ENCODE data around the gene MRPS33. TPM values are rescaled to one million over a fixed set of nuclear protein-coding genes. Genes with fewer than 3 reads are reported as not detected.

The MRPS33 gene
- total and polyA plus RNA-seq, 2 donors from 2014 or later = 43.6 to 137 TPM

GRCh38 chr7:141011443-141011842 lies 3.3 kb downstream of the MRPS33 start:
- H3K27ac ChIP-seq (ENCODE audit: low read depth in 2 of 2, low read length in 2 of 2) = no peak overlapping the region
- no peak overlapping the region for H3K4me3 ChIP-seq (ENCODE audit: low read length in 3 of 3)
- intact Hi-C loops (cut with DNase I) = loop anchor here (10.0 kb wide), 1 partner anchor 197 kb away; no protein-coding TSS in a partner anchor
- no peak overlapping the region for H3K9ac ChIP-seq (ENCODE audit: low read length in 3 of 3)
- no peak for FAIRE-seq
- no peak for DNase-seq
- H3K4me1 ChIP-seq (ENCODE audit: control insufficient read depth in 2 of 3, insufficient read depth in 2 of 3, low read depth in 1 of 3, low read length in 3 of 3) = peaks cover 0 to 5% (median 3%) of the 10 kb centered on the region in 3 donors
- H3K9me3 ChIP-seq (ENCODE audit: control insufficient read depth in 2 of 3, insufficient read depth in 1 of 3, low read length in 3 of 3) = peaks cover 0 to 2% (median 0%) of the 10 kb centered on the region in 3 donors
- H3K27me3 ChIP-seq (ENCODE audit: control insufficient read depth, insufficient read depth, low read length) = no peaks in the 10 kb centered on the region
- TF ChIP-seq CTCF (IDR thresholded peaks at IDR 0.05; ENCODE audit: borderline replicate concordance, extremely low read depth, insufficient read depth) = no peak
- H3K36me3 ChIP-seq (ENCODE audit: control insufficient read depth in 2 of 3, insufficient read depth in 3 of 3, low read length in 3 of 3) = peaks cover 2 to 4% (median 2%) of the 10 kb centered on the region in 3 donors

DNA sequence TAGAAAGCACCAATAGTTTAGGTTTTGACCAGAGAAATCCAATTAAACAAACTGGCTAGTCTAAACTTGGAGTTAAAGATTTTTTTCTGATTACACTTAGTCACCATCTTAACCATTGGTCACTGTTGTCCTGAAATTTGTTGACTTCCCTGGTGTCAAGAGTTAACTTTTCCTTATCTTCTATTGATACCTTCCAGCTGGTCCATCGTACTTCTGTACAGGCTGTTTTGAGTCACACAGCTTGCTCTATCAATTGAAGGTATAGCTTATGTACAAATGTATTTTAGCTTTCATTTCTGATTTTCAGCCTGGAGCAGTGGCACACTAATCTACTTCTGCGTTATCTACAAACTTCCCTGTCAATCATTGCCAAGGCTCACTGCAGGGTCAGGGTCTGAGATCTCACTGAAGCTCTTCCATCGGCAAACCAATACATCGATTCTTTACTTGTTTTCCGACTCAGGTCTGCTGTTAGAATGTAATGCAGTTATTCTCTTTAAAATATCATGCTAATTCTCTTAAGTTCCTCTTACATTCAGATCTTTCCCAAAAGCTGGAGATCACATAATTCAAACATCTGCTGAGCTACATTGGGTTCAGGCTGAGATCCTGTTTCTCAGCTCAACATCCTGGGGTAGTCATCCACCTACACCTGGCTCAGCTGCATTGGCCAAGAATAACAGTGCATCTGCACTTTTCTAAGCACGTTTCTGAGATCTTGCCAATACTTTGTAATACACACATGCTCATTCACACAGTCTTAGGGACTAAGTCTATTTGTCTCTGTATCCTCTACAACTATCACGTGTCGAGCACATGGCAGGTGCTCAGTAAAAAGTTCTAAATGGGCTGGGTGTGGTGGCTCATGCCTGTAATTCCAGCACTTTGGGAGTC lies 11.3 kb downstream of the MRPS33 start:
- no peak overlapping the region for H3K27ac ChIP-seq (ENCODE audit: low read depth in 2 of 2, low read length in 2 of 2)
- H3K36me3 ChIP-seq (ENCODE audit: control insufficient read depth in 2 of 3, insufficient read depth in 3 of 3, low read length in 3 of 3) = peaks cover 0 to 4% (median 2%) of the 10 kb centered on the region in 3 donors
- no peak for FAIRE-seq
- no peak overlapping the region for H3K4me3 ChIP-seq (ENCODE audit: low read length in 3 of 3)
- H3K9ac ChIP-seq (ENCODE audit: low read length in 3 of 3) = no peak overlapping the region
- no peak for TF ChIP-seq CTCF (IDR thresholded peaks at IDR 0.05; ENCODE audit: borderline replicate concordance, extremely low read depth, insufficient read depth)
- H3K27me3 ChIP-seq (ENCODE audit: control insufficient read depth, insufficient read depth, low read length) = no peaks in the 10 kb centered on the region
- no peaks in the 10 kb centered on the region for H3K9me3 ChIP-seq (ENCODE audit: control insufficient read depth in 2 of 3, insufficient read depth in 1 of 3, low read length in 3 of 3)
- intact Hi-C loops (cut with DNase I) = no loop called here
- DNase-seq = no peak
- H3K4me1 ChIP-seq (ENCODE audit: control insufficient read depth in 2 of 3, insufficient read depth in 2 of 3, low read depth in 1 of 3, low read length in 3 of 3) = peaks cover 0 to 5% (median 3%) of the 10 kb centered on the region in 3 donors

- TF ChIP-seq CTCF (IDR thresholded peaks at IDR 0.05; ENCODE audit: borderline replicate concordance, extremely low read depth, insufficient read depth) = no peak
- no peaks in the 10 kb centered on the region for H3K9me3 ChIP-seq (ENCODE audit: control insufficient read depth in 2 of 3, insufficient read depth in 1 of 3, low read length in 3 of 3)
- FAIRE-seq (peak; percentile 39), DNase-seq (no peak)
- H3K36me3 ChIP-seq (ENCODE audit: control insufficient read depth in 2 of 3, insufficient read depth in 3 of 3, low read length in 3 of 3) = no peaks in the 10 kb centered on the region
- H3K9ac ChIP-seq (ENCODE audit: low read length in 3 of 3) = no peak overlapping the region
- no peaks in the 10 kb centered on the region for H3K27me3 ChIP-seq (ENCODE audit: control insufficient read depth, insufficient read depth, low read length)
- peaks cover 0 to 5% (median 3%) of the 10 kb centered on the region in 3 donors for H3K4me1 ChIP-seq (ENCODE audit: control insufficient read depth in 2 of 3, insufficient read depth in 2 of 3, low read depth in 1 of 3, low read length in 3 of 3)
- H3K4me3 ChIP-seq (ENCODE audit: low read length in 3 of 3) = no peak overlapping the region
- no peak overlapping the region for H3K27ac ChIP-seq (ENCODE audit: low read depth in 2 of 2, low read length in 2 of 2)
- intact Hi-C loops (cut with DNase I) = no loop called here
These were observed 13.2 kb downstream of the MRPS33 start for GRCh38 chr7:141001546-141001945.

Measured in kidney (tissue), 14 donors.